Spinal cord (tissue), 10 donors: ENCODE results near the gene NAP1L1. TPM values are rescaled to one million over a fixed set of nuclear protein-coding genes. Genes with fewer than 3 reads are reported as not detected.

Experiments
- DNase-seq, 6 donors: peaks; one replicate each; pipeline versions ENCODE4 v3.0.0 to v3.0.0-alpha.2; 2013 to 2015; ENCODE audit warnings: low spot score in 6 of 6, low read depth in 4 of 6
- H3K27ac ChIP-seq: one replicate; pipeline ENCODE4 v1.5.1; 2013; ENCODE audit warnings: low read depth, low read length, control low read depth
- H3K27me3 ChIP-seq: one replicate; pipeline ENCODE4 v1.6.1; 2013; ENCODE audit warnings: low read length; ENCODE audit not compliant: control insufficient read depth, insufficient read depth
- H3K36me3 ChIP-seq: one replicate; pipeline ENCODE4 v1.6.1; 2013; ENCODE audit warnings: low read length; ENCODE audit not compliant: control insufficient read depth, insufficient read depth
- H3K4me1 ChIP-seq: one replicate; pipeline ENCODE4 v1.6.1; 2013; ENCODE audit warnings: low read length; ENCODE audit not compliant: control insufficient read depth, insufficient read depth
- H3K4me3 ChIP-seq: one replicate; pipeline ENCODE4 v1.5.1; 2013; ENCODE audit warnings: low read depth, low read length, control low read depth
- H3K9me3 ChIP-seq: one replicate; pipeline ENCODE4 v1.6.1; 2013; ENCODE audit warnings: low read length; ENCODE audit not compliant: control insufficient read depth, insufficient read depth
- WGBS: methylation state at CpG from one replicate; pipeline ENCODE4 v1.1.5; 2013; ENCODE audit warnings: missing lambda C conversion rate; ENCODE audit not compliant: insufficient coverage; 5-methylcytosine and 5-hydroxymethylcytosine counted together
- polyA plus RNA-seq, 2 donors: library from polyadenylated mRNA; unstranded; fragments of 120-200 nt; gene quantifications; one replicate each; pipeline ENCODE4 v1.2.1, GENCODE V29; 2013; ENCODE audit not compliant: insufficient read length in 2 of 2
- total RNA-seq, 2 donors: library from RNA; depleted of rRNA in 1 of 2; stranded (reverse); fragments of 120-200 nt in 1 of 2; fragments of >200 nt in 1 of 2; gene quantifications; one replicate each; pipeline versions ENCODE4 v1.2.3 to v1.2.4, GENCODE V29; 2013 to 2014
- donor health status: healthy.

Gene NAP1L1
- total and polyA plus RNA-seq, 4 donors: 293 to 495 (median 335) TPM

- DNase-seq: no peak
- H3K27ac ChIP-seq: no peak overlapping the region
These were observed 66.4 kb downstream of the NAP1L1 start for GRCh38 chr12:76018111-76018510.

DNA sequence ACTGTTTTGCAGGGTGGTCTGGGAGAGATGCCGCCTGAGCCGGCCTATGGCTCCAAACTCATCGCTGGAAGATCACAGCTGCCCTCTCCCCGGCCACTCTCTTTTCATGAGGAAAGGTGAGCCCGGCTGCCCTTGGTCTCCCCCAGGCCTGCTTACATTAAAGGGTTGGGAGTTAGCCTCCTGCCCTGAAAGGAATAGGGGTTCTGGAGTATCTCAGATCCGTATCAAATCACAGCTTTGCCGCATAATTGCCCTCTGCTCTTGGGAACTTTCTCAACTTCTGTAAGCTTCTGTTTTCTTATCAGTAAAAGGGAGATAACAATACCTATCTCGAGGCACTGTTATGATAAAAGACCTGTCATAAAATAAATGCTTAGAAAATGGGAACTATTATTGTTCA is 70.5 kb downstream of the NAP1L1 start:
- Histone ChIP-seq H3K9me3 (no peaks in the 10 kb centered on the region), H3K27ac (no peak overlapping the region), H3K4me1 (no peaks in the 10 kb centered on the region), H3K36me3 (no peaks in the 10 kb centered on the region), H3K4me3 (no peak overlapping the region), H3K27me3 (no peaks in the 10 kb centered on the region)
- 95% methylated on average over 5 of the region's 8 CpGs for WGBS
- no peak for DNase-seq

More at GRCh38 chr12:76018111-76018510, 66.4 kb downstream of the NAP1L1 start:
- Histone ChIP-seq H3K4me1 (no peaks in the 10 kb centered on the region), H3K36me3 (no peaks in the 10 kb centered on the region), H3K9me3 (no peaks in the 10 kb centered on the region), H3K4me3 (no peak overlapping the region), H3K27me3 (no peaks in the 10 kb centered on the region)
- WGBS: 37% methylated on average over 4 of the region's 6 CpGs

DNA sequence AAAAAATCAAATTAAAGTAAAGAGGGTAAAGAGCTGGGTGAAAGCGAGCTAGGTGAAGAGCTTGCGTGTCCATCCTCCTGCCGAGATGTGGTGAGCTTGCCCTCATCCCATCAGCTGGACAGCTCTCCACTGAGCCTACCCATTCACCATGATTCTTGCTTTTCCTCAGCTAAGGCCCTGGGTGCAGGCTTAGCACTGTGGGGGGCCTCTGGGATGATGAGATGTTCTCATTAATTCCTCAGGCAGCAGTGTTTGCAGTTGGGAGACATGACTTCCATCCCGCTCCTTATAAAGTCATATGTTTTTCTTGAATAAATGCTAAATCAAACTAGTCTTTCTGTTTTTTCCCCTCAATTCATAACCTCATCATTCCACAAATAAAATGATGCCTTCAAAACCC is 70.9 kb downstream of the NAP1L1 start:
- no peak overlapping the region for H3K4me3 ChIP-seq
- no peaks in the 10 kb centered on the region for H3K4me1 ChIP-seq
- H3K36me3 ChIP-seq: no peaks in the 10 kb centered on the region
- H3K27me3 ChIP-seq: no peaks in the 10 kb centered on the region
- no peaks in the 10 kb centered on the region for H3K9me3 ChIP-seq
- 100% methylated on average over 1 of the region's 4 CpGs for WGBS
- DNase-seq: no peak
- H3K27ac ChIP-seq: no peak overlapping the region

DNA sequence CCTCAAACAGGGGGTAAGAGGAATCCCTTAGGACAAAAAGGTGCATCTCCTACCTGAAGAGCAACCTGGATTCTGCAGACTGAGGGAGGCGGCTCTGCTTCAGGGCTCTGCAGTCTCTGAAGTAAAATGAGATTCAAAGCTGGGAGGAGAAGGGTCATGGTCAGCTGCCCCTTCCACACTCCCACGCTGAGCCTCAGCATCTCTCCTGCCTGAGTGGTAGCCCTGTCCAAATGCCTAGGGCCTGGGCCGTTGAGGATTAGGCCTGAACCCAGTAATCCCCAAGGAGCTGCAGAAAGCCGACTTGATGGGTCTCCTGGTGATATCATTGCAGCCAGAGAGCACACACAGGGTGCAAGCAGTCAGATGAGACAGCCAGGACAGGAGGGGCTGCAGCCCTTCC is 71.8 kb downstream of the NAP1L1 start:
- Histone ChIP-seq H3K9me3 (no peaks in the 10 kb centered on the region), H3K4me1 (no peaks in the 10 kb centered on the region), H3K27ac (no peak overlapping the region), H3K4me3 (no peak overlapping the region), H3K36me3 (no peaks in the 10 kb centered on the region), H3K27me3 (no peaks in the 10 kb centered on the region)
- 93% methylated on average over 2 of the region's 4 CpGs for WGBS
- no peak for DNase-seq

DNA sequence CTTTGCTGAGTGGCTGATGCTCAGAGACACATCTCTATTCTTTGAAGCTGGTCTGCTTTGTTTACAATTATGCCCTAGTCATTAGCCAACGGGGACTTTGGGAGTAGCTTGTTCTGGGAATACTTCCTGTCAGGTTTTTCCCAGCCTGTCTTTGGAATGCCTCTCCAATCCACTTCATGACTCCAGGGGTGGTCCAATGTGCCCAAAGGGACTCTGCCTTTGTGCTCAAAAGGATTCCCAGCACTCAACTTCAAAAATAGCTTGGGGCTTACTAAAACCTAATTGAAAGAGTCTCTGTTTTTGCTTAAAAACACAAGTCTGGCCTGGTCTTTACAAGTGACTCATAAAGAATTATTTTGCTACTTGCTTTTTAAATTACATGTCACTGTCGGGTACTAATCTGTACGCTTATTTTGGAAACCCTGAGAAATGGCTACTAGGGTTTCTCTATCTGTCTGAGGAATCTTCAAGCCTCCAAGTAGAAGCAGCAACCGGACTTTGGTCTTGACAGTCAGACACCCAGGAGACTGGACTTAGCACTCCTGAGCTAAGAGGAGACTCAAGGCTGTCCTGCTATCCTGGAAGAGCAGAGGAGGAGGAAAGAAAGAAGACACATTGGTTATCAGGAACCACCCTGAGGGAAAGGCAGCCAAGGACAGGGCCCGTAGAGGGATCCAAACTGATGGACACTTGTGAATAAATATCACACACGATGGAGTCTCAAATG is 73.6 kb downstream of the NAP1L1 start:
- H3K9me3 ChIP-seq: no peaks in the 10 kb centered on the region
- WGBS: 95% methylated on average over 5 of the region's 6 CpGs
- no peak overlapping the region for H3K27ac ChIP-seq

GRCh38 chr12:76008428-76008827 is 76.1 kb downstream of the NAP1L1 start:
- Histone ChIP-seq H3K9me3 (no peaks in the 10 kb centered on the region), H3K4me3 (no peak overlapping the region), H3K4me1 (no peaks in the 10 kb centered on the region), H3K27ac (no peak overlapping the region), H3K36me3 (no peaks in the 10 kb centered on the region), H3K27me3 (no peaks in the 10 kb centered on the region)
- DNase-seq: no peak
- no CpG with 5 or more reads among the region's 3 CpGs for WGBS

More for the DNA sequence above, 73.6 kb downstream of the NAP1L1 start:
- no peak overlapping the region for H3K4me3 ChIP-seq
- no peaks in the 10 kb centered on the region for H3K4me1 ChIP-seq
- no peaks in the 10 kb centered on the region for H3K36me3 ChIP-seq
- DNase-seq: peak in 1 of 6 donors; percentile 18
- no peaks in the 10 kb centered on the region for H3K27me3 ChIP-seq

DNA sequence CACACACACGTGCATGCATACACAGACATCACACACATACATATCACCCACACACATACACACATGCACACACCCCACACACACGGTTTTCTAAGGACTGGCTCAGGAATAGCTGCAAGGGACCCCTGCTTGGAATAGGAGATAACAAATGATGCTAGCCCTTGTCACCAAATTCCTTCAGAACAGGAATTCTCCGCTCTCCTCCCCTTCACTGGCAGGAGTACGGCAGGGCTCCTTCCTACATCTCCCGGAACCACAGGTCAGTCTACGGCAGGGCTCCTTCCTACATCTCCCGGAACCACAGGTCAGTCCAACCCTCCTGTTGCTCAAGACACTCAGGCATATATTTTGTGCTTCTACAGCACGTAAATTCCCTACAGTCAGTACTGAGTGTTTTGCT is 76.8 kb downstream of the NAP1L1 start:
- no peaks in the 10 kb centered on the region for H3K4me1 ChIP-seq
- H3K9me3 ChIP-seq: no peaks in the 10 kb centered on the region
- WGBS: 71% methylated on average over 8 of the region's 8 CpGs
- no peak overlapping the region for H3K27ac ChIP-seq
- no peak for DNase-seq
- H3K27me3 ChIP-seq: no peaks in the 10 kb centered on the region
- no peaks in the 10 kb centered on the region for H3K36me3 ChIP-seq
- H3K4me3 ChIP-seq: no peak overlapping the region

DNA sequence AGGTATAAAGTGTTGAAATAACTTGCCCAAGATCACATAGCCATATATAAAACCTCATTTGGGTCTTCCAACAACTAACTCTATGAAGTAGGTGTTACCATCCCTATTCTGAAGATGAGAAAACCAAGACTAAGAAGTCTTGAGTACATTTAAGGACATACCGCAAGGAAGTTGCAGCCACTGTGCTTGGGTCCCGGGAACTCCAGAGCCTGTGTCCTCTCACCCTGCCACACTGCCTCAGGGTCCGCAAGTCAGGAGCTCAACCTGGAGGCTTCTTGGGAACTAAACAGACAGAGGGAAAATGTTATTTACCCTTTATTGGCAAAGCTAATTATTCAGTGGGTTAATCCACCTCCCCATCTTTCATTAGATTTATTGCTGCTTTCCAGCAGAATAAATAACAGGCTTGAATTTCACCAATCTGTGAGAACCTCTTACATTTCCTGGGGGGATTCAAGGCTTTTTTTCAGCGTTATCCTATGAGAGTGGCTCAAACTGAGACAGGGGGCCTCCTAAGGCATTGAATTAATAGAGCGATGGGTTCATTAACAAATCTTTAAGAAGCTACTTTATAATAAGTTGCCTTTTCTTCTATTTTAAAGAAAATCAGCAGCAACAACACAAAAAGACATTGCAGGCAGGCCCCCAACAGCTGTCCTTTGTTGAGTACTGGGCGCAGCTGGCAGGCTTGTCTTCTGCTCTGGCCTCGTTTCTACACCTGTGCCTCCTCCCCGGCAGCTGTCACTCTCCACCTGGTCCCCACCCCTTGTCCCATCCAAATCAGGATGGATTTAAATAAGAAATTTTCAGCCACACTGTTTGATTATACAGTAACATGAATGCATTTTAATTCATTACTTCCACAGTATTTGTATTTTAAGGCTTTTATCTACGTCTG is 78.2 kb downstream of the NAP1L1 start:
- H3K4me1 ChIP-seq: no peaks in the 10 kb centered on the region
- WGBS: 38% methylated on average over 2 of the region's 9 CpGs
- peak in 1 of 6 donors; percentile 26 for DNase-seq
- no peaks in the 10 kb centered on the region for H3K36me3 ChIP-seq
- H3K27ac ChIP-seq: no peak overlapping the region
- no peak overlapping the region for H3K4me3 ChIP-seq
- H3K9me3 ChIP-seq: no peaks in the 10 kb centered on the region
- H3K27me3 ChIP-seq: no peaks in the 10 kb centered on the region

- Histone ChIP-seq H3K4me3 (no peak overlapping the region), H3K27me3 (no peaks in the 10 kb centered on the region), H3K4me1 (no peaks in the 10 kb centered on the region), H3K9me3 (no peaks in the 10 kb centered on the region), H3K36me3 (no peaks in the 10 kb centered on the region), H3K27ac (no peak overlapping the region)
- no CpG with 5 or more reads among the region's 2 CpGs for WGBS
- peak in 1 of 6 donors; percentile 26 for DNase-seq
These were observed 81.2 kb downstream of the NAP1L1 start for GRCh38 chr12:76003355-76003638.
